CD14-positive monocyte (primary cell): Measurements from ENCODE around the gene ANXA2. TPM values are rescaled to one million over a fixed set of nuclear protein-coding genes. Genes with fewer than 3 reads are reported as not detected.

Source experiments
- DNase-seq, 3 donors: peaks; one replicate each; pipeline ENCODE4 v3.0.0-alpha.2; 2011 to 2022
- H2AFZ ChIP-seq: 2 replicates; pipeline ENCODE4 v1.6.0; 2012; ENCODE audit warnings: mild to moderate bottlenecking, low read depth, low read length, inconsistent platforms; ENCODE audit not compliant: insufficient read depth, poor library complexity, severe bottlenecking
- H3K27ac ChIP-seq, 2 donors: 1 replicate in 1 of 2; 2 replicates in 1 of 2; pipeline ENCODE4 v1.5.1; 2012 to 2013; ENCODE audit warnings: low read length in 2 of 2, control low read depth in 1 of 2, inconsistent platforms in 1 of 2, low read depth in 1 of 2, mild to moderate bottlenecking in 1 of 2
- H3K27me3 ChIP-seq, 2 donors: one replicate each; pipeline versions ENCODE4 v1.6.0 to v1.6.1; 2011 to 2013; ENCODE audit warnings: low read length in 2 of 2; ENCODE audit not compliant: control insufficient read depth in 2 of 2, insufficient read depth in 2 of 2
- H3K36me3 ChIP-seq, 2 donors: replicated peaks in 1 of 2; 1 replicate in 1 of 2; 2 replicates in 1 of 2; pipeline versions ENCODE4 v1.5.1 to v1.6.1; 2012 to 2013; ENCODE audit warnings: low read length in 2 of 2, control low read depth in 1 of 2, inconsistent platforms in 1 of 2, mild to moderate bottlenecking in 1 of 2; ENCODE audit not compliant: insufficient read depth in 2 of 2, control insufficient read depth in 1 of 2
- H3K4me1 ChIP-seq, 2 donors: 1 replicate in 1 of 2; 2 replicates in 1 of 2; pipeline versions ENCODE4 v1.5.1 to v1.6.1; 2012 to 2013; ENCODE audit warnings: low read length in 2 of 2, control low read depth in 1 of 2, inconsistent platforms in 1 of 2, mild to moderate bottlenecking in 1 of 2, moderate library complexity in 1 of 2; ENCODE audit not compliant: insufficient read depth in 2 of 2, control insufficient read depth in 1 of 2
- H3K4me2 ChIP-seq: replicated peaks from 2 replicates; pipeline ENCODE3; 2012; ENCODE audit warnings: low read length, moderate library complexity, mild to moderate bottlenecking; ENCODE audit not compliant: poor library complexity, severe bottlenecking; ENCODE audit errors: extremely low read depth
- H3K4me3 ChIP-seq, 3 experiments: fragments of 200-600 bp in 1 of 3; sonication (generic) in 1 of 3; replicated peaks in 1 of 3; 1 replicate in 2 of 3; 2 replicates in 1 of 3; pipeline ENCODE4 v1.5.1; 2011 to 2013; ENCODE audit warnings: low read length in 3 of 3, mild to moderate bottlenecking in 3 of 3, control low read depth in 2 of 3, low read depth in 2 of 3, inconsistent platforms in 1 of 3, moderate library complexity in 1 of 3
- H3K79me2 ChIP-seq: 2 replicates; pipeline ENCODE4 v1.6.0; 2012; ENCODE audit warnings: mild to moderate bottlenecking, control low read depth, inconsistent platforms, low read length, moderate library complexity; ENCODE audit not compliant: insufficient read depth
- H3K9ac ChIP-seq: 2 replicates; pipeline ENCODE4 v1.6.0; 2017; ENCODE audit warnings: low read length, mild to moderate bottlenecking; ENCODE audit not compliant: insufficient read depth, poor library complexity, severe bottlenecking
- H3K9me3 ChIP-seq, 2 donors: replicated peaks in 1 of 2; 1 replicate in 1 of 2; 2 replicates in 1 of 2; pipeline versions ENCODE4 v1.5.1 to v1.6.1; 2012 to 2013; ENCODE audit warnings: low read length in 2 of 2, control low read depth in 1 of 2; ENCODE audit not compliant: control insufficient read depth in 1 of 2, insufficient read depth in 1 of 2
- H4K20me1 ChIP-seq: 2 replicates; pipeline ENCODE4 v1.6.0; 2012; ENCODE audit warnings: mild to moderate bottlenecking, low read length, control low read depth, moderate library complexity; ENCODE audit not compliant: insufficient read depth
- H3K27ac Mint-ChIP-seq, 7 donors: one replicate each; pipeline ENCODE4 v1.8.0; 2020; ENCODE audit warnings: mild to moderate bottlenecking in 7 of 7, mixed read lengths in 7 of 7, moderate library complexity in 6 of 7, inconsistent platforms in 2 of 7
- H3K27me3 Mint-ChIP-seq, 3 donors: one replicate each; pipeline ENCODE4 v1.8.0; 2021 to 2022; ENCODE audit warnings: low read depth in 3 of 3, mild to moderate bottlenecking in 3 of 3, mixed read lengths in 3 of 3, moderate library complexity in 3 of 3, inconsistent platforms in 1 of 3
- H3K36me3 Mint-ChIP-seq, 2 donors: one replicate each; pipeline ENCODE4 v1.8.0; 2020; ENCODE audit warnings: mixed read lengths in 2 of 2, inconsistent platforms in 1 of 2, mild to moderate bottlenecking in 1 of 2
- H3K4me1 Mint-ChIP-seq: one replicate; pipeline ENCODE4 v1.8.0; 2020; ENCODE audit warnings: mild to moderate bottlenecking, mixed read lengths
- H3K4me3 Mint-ChIP-seq, 2 donors: one replicate each; pipeline ENCODE4 v1.8.0; 2020; ENCODE audit warnings: mild to moderate bottlenecking in 2 of 2, mixed read lengths in 2 of 2, moderate library complexity in 1 of 2
- H3K9me3 Mint-ChIP-seq, 7 donors: one replicate each; pipeline ENCODE4 v1.8.0; 2020 to 2022; ENCODE audit warnings: mixed read lengths in 7 of 7, mild to moderate bottlenecking in 6 of 7, moderate library complexity in 6 of 7, inconsistent platforms in 2 of 7
- CTCF ChIP-seq: fragments of 200-600 bp; IDR thresholded peaks from one replicate; pipeline ENCODE4 v1.8.0; 2022; ENCODE audit warnings: antibody characterized with exemption, mild to moderate bottlenecking
- WGBS: methylation state at CpG from one replicate; pipeline ENCODE4 v1.1.5; 2013; ENCODE audit warnings: missing lambda C conversion rate; ENCODE audit not compliant: insufficient coverage; 5-methylcytosine and 5-hydroxymethylcytosine counted together
- intact Hi-C, 2 donors: fragments of 100-400 bp; cut with micrococcal nuclease; formaldehyde crosslinking; loops; one replicate each; pipeline versions ENCODE4 v1.15.0 to v1.15.1; 2023
- polyA plus RNA-seq, 3 donors: library from polyadenylated mRNA; depleted of rRNA in 1 of 3; unstranded in 2 of 3; stranded (reverse) in 1 of 3; fragments of 300-500 nt in 2 of 3; fragments of >200 nt in 1 of 3; fragmentation: Illumina TruSeq in 2 of 3; gene quantifications; 1 replicate in 2 of 3; 2 replicates in 1 of 3; pipeline ENCODE4 v1.2.3, GENCODE V29; 2012 to 2021

ANXA2 gene
- polyA plus RNA-seq, 3 donors, result 966 to 2,079 (median 2,046) TPM

- no peak overlapping the region for H3K9ac ChIP-seq
- H3K27me3 Mint-ChIP-seq, result no peaks in the 10 kb centered on the region
- no peaks in the 10 kb centered on the region for H3K27me3 ChIP-seq
- H3K36me3 ChIP-seq, result peaks cover 54 to 74% of the 10 kb centered on the region in 2 donors
- no peaks in the 10 kb centered on the region for H3K9me3 Mint-ChIP-seq
- H2AFZ ChIP-seq, result no peak overlapping the region
- no CpG with 5 or more reads among the region's 9 CpGs for WGBS
- peaks cover 77% of the 10 kb centered on the region for H4K20me1 ChIP-seq
- peaks cover 52 to 74% of the 10 kb centered on the region in 2 donors for H3K36me3 Mint-ChIP-seq
- H3K79me2 ChIP-seq, result peaks cover 72% of the 10 kb centered on the region
- no peaks in the 10 kb centered on the region for H3K4me1 ChIP-seq
- H3K4me3 ChIP-seq, result no peak overlapping the region
- DNase-seq, result no peak
- H3K4me1 Mint-ChIP-seq, result no peaks in the 10 kb centered on the region
- no peak for TF ChIP-seq CTCF
- no peaks in the 10 kb centered on the region for H3K9me3 ChIP-seq
- no peak overlapping the region for H3K4me3 Mint-ChIP-seq
- H3K27ac ChIP-seq, result peak overlapping the region in 1 of 2 donors; percentile 5
- intact Hi-C loops, result no loop called here
- no peak overlapping the region for H3K4me2 ChIP-seq
- peak overlapping the region in 1 of 7 donors; percentile 55 for H3K27ac Mint-ChIP-seq
Measured at GRCh38 chr15:60370105-60370868, 27.5 kb downstream of the ANXA2 start.

GRCh38 chr15:60369696-60370095, 28.1 kb downstream of the ANXA2 start:
- Histone ChIP-seq H3K9ac (no peak overlapping the region), H3K36me3 (peaks cover 54 to 74% of the 10 kb centered on the region in 2 donors), H3K79me2 (peaks cover 72% of the 10 kb centered on the region), H3K4me2 (no peak overlapping the region), H3K9me3 (no peaks in the 10 kb centered on the region), H3K4me3 (no peak overlapping the region), H3K4me1 (no peaks in the 10 kb centered on the region), H3K27me3 (no peaks in the 10 kb centered on the region), H3K27ac (peak overlapping the region in 1 of 2 donors; percentile 4), H2AFZ (no peak overlapping the region), H4K20me1 (peaks cover 77% of the 10 kb centered on the region)
- Mint-ChIP-seq H3K27me3 (no peaks in the 10 kb centered on the region), H3K4me1 (no peaks in the 10 kb centered on the region), H3K9me3 (no peaks in the 10 kb centered on the region), H3K4me3 (no peak overlapping the region), H3K36me3 (peaks cover 51 to 70% of the 10 kb centered on the region in 2 donors), H3K27ac (peak overlapping the region in 1 of 7 donors; percentile 55)
- no peak for TF ChIP-seq CTCF
- WGBS, result 100% methylated on average over 2 of the region's 5 CpGs
- DNase-seq, result no peak
- intact Hi-C loops, result no loop called here
